Measurements from ENCODE around the gene SAFB. TPM values are rescaled to one million over a fixed set of nuclear protein-coding genes. Genes with fewer than 3 reads are reported as not detected.
"Not testable (repeated sequence)": the region's sequence is repeated elsewhere in the genome, so short reads cannot be mapped to it uniquely, and the experiment has no call there.

Gene SAFB
- total RNA-seq, 1 experiment from 2014 or later: 45.7 TPM

DNA sequence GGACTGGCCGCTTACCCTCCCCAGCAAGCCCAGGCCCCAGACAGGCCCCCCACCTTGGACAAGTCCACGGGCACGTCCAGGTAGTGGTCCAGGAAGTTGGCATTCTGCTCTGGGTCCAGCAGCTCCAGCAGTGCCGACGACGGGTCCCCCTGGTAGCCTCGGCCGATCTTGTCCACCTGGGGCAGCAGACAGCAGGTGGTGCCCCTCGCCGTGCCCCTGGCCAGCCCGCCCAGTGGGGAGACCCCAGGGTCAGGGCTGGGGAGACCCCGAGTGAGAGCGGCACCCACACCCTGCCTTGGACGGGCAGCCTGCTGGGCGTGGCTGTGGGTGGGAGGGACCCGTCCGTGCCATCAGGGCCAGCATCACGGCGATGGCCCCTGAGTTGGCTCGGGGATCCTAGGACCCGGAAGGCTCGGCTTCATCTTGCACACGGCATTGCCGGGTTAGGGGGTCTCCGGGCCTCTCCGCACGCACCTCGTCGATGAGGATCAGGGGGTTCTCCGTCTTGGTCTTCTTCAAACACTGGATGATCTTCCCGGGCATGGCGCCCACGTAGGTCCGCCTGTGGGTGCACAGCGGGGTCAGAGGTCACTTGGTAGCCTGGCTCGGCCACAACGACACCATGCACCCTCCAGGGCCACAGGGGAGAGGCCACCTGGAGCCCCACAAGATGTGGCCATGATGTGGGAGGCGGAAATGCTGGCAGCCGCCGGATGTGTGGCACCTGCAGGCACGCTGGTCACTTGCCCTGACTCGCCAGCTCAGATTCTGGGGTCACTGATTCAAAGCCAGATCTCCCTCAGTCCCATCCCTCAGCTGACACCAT, 73.5 kb downstream of the SAFB start:
- DNase-seq (ENCODE audit: low read depth): no peak

DNA sequence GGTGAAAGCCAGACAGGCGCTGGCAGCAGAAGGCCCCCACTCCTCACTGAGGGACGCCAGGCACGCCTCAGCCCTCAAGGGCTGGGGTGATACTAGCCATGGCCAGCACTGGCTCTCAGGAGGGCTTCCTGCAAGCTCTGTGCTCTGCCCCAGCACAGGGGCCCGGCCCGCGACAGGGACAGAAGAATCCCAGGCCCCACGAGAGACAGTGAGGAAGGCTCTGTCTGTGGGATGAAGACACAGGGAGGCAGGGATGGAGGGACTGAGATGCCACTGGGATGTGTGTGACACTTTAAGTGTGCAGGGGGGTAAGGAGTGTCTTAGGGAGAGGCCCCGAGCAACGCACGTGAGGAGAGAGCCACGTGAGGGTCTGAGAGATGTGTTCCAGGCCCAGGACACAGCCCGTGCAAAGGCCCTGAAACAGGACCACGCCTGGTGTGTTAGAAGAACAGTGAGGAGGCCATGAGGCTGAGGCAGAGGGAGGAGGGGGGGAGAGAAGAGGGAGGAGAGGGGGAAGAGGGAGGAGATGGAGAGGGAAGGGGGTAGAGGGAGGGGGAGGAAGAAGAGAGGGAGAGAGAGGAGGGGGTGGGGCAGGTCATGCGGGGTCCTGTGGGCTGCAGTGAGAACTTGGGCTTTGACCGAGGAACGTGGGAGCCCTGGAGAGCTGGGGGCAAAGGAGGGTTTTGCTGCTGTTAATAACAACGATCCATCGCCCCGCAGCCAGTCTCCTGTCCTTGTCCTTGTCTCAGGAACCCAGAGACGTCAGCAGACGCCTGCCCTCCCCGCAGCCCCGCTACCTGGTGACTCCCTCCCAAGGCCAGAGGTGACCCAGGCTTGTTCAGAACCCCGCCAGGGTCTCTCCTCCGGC, 74.4 kb downstream of the SAFB start:
- DNase-seq (ENCODE audit: low read depth): no peak

DNA sequence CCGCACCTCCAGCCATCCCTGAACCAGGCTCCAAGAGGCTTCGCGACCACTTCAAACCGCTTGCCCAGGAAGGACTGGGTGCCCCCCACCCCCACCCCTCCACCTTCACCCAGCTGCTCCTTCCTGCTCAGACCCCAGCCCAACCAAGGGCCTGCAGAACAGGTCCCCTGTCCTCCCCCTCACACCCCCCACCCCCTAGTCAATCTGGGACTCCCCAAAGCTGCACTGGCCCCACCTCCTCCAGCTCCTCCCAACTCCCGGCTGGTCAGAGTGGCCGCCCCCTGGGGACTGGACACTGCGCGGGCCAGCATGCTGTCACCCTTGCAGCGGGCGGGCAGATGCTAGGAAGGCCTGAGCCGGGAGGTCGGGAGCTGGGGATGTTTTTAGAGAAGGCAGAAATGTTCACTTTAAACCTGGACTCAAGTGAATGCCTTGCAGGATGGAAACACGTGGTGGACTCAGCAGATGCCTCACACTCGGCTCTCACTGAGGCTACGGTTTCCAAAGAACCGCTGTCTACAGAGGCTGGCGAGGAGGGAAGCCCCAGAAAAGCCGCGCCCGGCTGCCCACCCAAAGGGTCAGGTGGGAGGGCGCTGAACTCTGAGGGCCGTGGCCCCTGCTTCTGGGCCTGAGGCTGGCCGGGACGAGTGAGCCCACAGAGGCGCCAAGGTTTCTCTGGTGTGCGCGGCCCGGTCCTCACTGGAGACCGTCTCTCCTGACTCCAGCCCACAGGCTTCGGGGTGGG, 75.2 kb downstream of the SAFB start:
- DNase-seq (ENCODE audit: low read depth): no peak

DNA sequence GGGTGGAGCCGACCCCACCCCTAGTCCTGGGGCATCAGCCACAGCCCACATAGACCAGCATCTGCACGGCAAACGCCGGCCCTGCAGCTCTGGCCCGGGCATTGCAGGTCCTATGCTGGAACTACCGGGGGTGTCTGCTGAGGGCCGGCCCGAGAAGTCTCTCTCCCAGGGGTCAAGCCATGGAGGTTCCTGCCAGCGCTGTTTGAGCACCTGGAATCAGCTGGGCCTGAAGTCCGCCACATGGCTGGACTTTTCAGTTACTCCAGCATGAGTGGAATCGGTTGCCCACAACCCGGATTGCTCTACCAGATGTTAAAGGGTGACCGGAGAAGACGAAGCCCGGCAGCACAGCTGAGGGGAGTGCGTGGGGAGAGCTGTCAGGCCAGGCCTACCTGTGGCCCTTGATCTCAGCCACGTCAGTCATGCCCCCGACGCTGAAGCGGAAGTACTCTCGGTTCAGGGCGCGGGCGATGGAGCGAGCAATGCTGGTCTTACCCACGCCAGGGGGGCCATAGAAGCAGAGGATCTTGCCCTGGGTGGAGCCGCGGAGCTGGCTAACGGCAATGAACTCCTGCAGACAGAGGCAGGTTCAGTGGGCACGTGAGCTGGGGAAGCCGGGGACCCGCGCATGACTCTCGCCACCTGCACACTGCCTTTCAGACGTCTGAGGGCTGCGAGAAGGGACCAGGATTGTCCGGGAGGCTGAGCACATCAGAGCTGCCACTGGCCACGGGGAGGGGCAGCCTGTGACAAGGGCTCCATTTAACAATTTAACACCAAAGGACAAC, 75.9 kb downstream of the SAFB start:
- no peak for DNase-seq (ENCODE audit: low read depth)

GRCh38 chr19:5700455-5701092, 77.7 kb downstream of the SAFB start:
- DNase-seq (ENCODE audit: low read depth): no peak

- DNase-seq (ENCODE audit: low read depth): not testable (repeated sequence)
Observed at GRCh38 chr19:5702053-5702410, 79.1 kb downstream of the SAFB start.

DNA sequence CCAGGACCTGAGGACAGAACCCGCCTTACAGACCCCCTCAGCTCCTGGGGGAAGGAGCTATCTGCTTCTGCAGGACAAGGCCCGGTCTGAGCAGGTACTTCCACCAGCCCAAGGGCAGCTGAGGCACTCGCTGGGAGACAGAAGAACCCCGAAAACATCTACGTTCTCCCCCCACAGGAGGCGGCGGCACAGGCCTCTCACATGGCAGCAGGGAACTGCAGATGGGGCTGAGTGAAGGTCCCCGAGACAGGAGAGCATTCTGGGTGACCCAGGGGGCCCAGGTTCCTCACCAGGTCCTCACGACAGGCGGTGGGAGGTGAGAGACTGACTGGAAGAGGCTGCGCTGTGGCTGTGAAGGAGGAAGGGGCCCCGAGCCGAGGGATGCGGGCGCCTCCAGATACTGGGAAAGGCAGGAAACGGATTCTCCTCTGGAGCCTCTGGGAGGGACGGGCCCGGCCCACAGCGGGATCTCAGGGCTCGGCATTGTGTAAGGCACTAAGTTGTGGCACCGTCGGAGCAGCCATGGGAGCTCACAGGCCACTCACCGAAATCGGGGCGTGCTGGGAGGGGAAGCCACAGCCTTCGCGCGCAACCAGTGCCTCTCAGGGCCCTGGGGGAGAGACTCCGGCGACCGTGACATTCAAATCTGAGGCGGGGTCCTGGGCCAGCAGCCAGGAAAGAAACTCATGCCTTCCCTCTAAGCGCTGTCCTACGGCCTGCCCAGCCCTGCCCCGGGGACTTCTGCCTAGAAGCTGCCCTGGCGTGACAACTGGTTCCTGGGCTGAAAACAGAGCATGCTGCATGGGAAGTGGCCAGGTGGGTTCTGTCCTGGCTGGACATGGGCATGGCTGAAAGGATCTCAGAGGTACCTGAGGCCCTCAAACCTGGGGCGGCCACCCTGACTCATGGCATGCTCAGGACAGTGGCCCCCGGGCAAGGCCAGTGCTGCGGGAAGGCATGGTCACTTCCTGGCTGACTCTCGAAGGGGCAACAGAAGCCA, 81.2 kb downstream of the SAFB start:
- DNase-seq (ENCODE audit: low read depth): no peak

- DNase-seq (ENCODE audit: low read depth): no peak
Observed at GRCh38 chr19:5705552-5705951, 82.7 kb downstream of the SAFB start.

DNA sequence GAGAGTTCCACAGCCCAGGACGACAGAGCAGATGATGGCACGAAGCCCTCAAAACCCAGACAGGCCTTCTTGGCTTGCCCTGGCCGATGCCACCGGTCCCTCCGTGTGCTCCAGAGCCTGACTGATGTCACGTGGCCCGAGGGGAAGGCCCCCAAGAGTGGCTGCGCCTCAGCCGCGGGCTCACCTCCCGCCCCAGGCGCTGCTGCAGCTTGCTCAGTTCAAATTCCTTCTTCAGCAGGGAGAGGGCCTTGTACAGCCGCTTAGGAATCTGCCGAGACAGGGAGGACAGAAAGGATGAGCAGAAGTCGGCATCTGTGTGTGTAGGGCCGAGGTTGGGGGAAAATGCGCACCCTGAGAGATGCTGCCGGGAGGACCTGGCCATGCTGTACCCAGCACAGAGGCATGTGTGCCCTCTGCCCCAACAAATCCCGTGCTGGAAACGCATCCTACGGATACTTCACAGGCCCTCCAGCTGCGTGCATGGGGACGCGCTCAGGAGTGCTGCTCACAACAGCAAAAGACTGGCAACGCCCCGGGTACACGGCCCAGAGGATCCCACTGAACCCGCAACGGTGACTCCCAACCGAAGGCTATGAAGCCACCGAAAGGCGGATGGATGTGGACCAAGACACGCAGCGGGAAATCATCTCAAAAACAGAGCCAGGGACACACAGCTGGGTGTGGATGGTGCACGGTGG, 84.1 kb downstream of the SAFB start:
- DNase-seq (ENCODE audit: low read depth): no peak

DNA sequence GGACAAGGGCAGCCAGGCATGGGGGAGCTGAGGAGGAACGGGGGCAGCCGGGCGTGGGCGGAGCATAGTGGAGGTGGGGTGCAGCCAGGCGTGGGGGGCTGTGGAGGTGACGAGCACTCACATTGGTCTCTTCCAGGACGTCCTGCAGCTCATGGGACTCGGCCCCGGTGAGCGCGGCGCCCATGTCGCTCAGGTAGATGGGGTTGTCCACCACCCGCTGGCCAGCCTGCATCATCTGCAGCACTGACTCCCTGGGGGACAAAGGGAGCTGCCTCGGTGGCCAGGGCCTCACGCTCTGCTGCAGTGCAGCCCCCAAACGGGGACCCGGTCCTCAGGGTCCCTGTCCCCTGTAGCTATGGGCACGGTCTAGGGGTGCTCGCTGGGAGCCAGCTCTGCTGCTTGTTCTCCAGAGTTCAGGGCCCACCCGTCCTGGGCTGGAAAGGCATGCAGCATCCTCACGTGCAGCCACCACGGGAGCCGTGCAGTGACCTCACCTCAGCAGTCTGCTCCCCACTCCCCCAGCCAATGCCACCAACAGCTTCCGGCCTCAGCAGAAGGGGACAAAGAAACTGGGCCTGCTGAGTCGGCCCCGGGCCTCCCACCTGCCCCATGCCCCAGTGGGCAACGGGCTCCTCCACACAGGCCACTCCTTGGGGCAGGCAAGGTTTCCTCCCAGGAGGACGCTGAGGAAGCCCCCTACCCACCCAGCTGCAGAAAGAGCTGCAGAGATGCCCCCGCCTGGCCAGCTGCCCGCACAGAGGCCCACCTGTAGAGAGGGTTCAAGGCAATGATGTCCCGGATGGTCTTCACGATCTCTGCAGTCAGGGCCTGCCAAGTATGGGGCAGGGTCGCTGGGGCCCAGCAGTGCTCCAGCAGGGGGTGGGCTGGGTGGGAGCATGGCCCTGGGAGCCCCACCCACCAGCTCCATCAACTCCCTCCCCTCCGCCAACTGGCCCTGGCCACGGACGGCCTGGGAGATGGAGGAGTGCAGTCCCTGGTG, 85.0 kb downstream of the SAFB start:
- DNase-seq (ENCODE audit: low read depth): no peak

- DNase-seq (ENCODE audit: low read depth): no peak
Observed at GRCh38 chr19:5711025-5711424, 88.1 kb downstream of the SAFB start.

GRCh38 chr19:5711713-5712161, 88.9 kb downstream of the SAFB start:
- no peak for DNase-seq (ENCODE audit: low read depth)

- no peak for DNase-seq (ENCODE audit: low read depth)
Observed at GRCh38 chr19:5713228-5713627, 90.3 kb downstream of the SAFB start.

- no peak for DNase-seq (ENCODE audit: low read depth)
Observed at GRCh38 chr19:5714816-5715215, 91.9 kb downstream of the SAFB start.

GRCh38 chr19:5717215-5717935, 94.5 kb downstream of the SAFB start:
- DNase-seq (ENCODE audit: low read depth): no peak

All from LHCN-M2 (cell line).